Gastroesophageal sphincter (tissue), 4 donors: Measurements from ENCODE around the gene DROSHA. TPM values are rescaled to one million over a fixed set of nuclear protein-coding genes. Genes with fewer than 3 reads are reported as not detected.
"Not testable (repeated sequence)": the region's sequence is repeated elsewhere in the genome, so short reads cannot be mapped to it uniquely, and the experiment has no call there.

ENCODE experiments used
- ATAC-seq: fragments of 150-250 bp; one replicate; pipeline ENCODE4 v1.9.1; 2016; ENCODE audit warnings: mild to moderate bottlenecking, moderate library complexity
- H3K27ac ChIP-seq, 4 donors: fragments of 200-600 bp; sonication (generic) in 3 of 4; 1 replicate in 3 of 4; 2 replicates in 1 of 4; pipeline ENCODE4 v1.5.1; 2016 to 2019
- H3K27me3 ChIP-seq: fragments of 200-600 bp; sonication (generic); one replicate; pipeline ENCODE4 v1.5.1; 2019
- H3K36me3 ChIP-seq, 2 donors: fragments of 200-600 bp; sonication (generic); one replicate each; pipeline ENCODE4 v1.5.1; 2019; ENCODE audit warnings: control low read depth in 1 of 2
- H3K4me1 ChIP-seq, 3 donors: fragments of 200-600 bp; sonication (generic); 1 replicate in 2 of 3; 2 replicates in 1 of 3; pipeline ENCODE4 v1.5.1; 2016 to 2019; ENCODE audit warnings: control low read depth in 2 of 3
- H3K4me3 ChIP-seq, 2 donors: fragments of 200-600 bp; sonication (generic); one replicate each; pipeline ENCODE4 v1.5.1; 2019; ENCODE audit warnings: mild to moderate bottlenecking in 1 of 2, moderate library complexity in 1 of 2
- H3K9me3 ChIP-seq, 3 donors: fragments of 200-600 bp; sonication (generic); one replicate each; pipeline ENCODE4 v1.5.1; 2017 to 2019; ENCODE audit warnings: control low read depth in 2 of 3
- EP300 ChIP-seq: sonication (generic); formaldehyde crosslinking; IDR thresholded peaks from one replicate; pipeline ENCODE4 v1.6.1; 2017; ENCODE audit warnings: antibody characterized with exemption, mild to moderate bottlenecking
- POLR2A ChIP-seq, 2 donors: fragments of 450-650 bp; IDR thresholded peaks; one replicate each; pipeline ENCODE4 v1.6.1; 2017; ENCODE audit warnings: antibody characterized with exemption in 2 of 2, mild to moderate bottlenecking in 2 of 2, moderate library complexity in 1 of 2
- POLR2AphosphoS5 ChIP-seq: sonication (generic); formaldehyde crosslinking; IDR thresholded peaks from one replicate; pipeline ENCODE4 v1.6.1; 2017; ENCODE audit warnings: antibody characterized with exemption
- WGBS, 2 donors: methylation state at CpG; one replicate each; pipeline ENCODE4 v1.1.5; 2018; ENCODE audit warnings: low coverage in 1 of 2; 5-methylcytosine and 5-hydroxymethylcytosine counted together
- total RNA-seq, 4 donors: library from RNA; depleted of rRNA; stranded (reverse); fragments of >200 nt; gene quantifications; one replicate each; pipeline ENCODE4 v1.1.0, GENCODE V29; 2016
- TF ChIP-seq, protein P1 (sequence below), 4 experiments: fragments of 200-600 bp in 2 of 4; fragments of 450-650 bp in 2 of 4; sonication (generic) in 1 of 4; IDR thresholded peaks; one replicate each; pipeline ENCODE4 v1.5.1; 2017 to 2019; ENCODE audit warnings: antibody characterized with exemption in 4 of 4, mild to moderate bottlenecking in 2 of 4, moderate library complexity in 2 of 4

Gene DROSHA
- total RNA-seq, 4 donors from 2014 or later, result 22.4 to 38.0 (median 36.4) TPM

DNA sequence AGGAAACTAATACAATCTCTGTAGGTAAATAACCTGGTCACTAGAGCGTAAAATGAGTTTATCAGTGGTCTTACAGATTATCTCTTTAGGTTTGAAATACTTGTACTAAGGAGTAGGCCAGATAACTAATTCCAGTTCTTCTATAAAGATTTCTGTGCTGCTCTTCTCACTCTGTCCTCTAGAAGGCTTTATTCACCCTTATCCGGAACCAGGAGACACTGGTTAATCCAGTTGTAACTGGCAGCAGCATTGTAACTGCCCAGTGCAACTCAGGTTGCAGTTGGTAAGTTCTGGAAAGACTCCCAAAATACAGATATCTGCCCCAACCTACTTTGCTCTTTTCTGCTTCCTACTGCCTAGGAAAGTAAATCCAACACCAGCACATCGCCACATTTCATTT is 20.0 kb upstream of the DROSHA start:
- TF ChIP-seq POLR2A (IDR thresholded peaks at IDR 0.05) (no peak), EP300 (no peak), POLR2AphosphoS5 (no peak)
- TF ChIP-seq, protein P1, sequence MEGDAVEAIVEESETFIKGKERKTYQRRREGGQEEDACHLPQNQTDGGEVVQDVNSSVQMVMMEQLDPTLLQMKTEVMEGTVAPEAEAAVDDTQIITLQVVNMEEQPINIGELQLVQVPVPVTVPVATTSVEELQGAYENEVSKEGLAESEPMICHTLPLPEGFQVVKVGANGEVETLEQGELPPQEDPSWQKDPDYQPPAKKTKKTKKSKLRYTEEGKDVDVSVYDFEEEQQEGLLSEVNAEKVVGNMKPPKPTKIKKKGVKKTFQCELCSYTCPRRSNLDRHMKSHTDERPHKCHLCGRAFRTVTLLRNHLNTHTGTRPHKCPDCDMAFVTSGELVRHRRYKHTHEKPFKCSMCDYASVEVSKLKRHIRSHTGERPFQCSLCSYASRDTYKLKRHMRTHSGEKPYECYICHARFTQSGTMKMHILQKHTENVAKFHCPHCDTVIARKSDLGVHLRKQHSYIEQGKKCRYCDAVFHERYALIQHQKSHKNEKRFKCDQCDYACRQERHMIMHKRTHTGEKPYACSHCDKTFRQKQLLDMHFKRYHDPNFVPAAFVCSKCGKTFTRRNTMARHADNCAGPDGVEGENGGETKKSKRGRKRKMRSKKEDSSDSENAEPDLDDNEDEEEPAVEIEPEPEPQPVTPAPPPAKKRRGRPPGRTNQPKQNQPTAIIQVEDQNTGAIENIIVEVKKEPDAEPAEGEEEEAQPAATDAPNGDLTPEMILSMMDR (IDR thresholded peaks at IDR 0.05), result no peak
- H3K27me3 ChIP-seq, result no peaks in the 10 kb centered on the region
- no peak overlapping the region for H3K27ac ChIP-seq
- ATAC-seq, result no peak
- peaks cover 7 to 87% of the 10 kb centered on the region in 2 donors for H3K36me3 ChIP-seq
- whole genome bisulfite sequencing, 2 donors, result 89 to 91% methylated on average over 3 of the region's 3 CpGs
- no peaks in the 10 kb centered on the region for H3K9me3 ChIP-seq
- no peaks in the 10 kb centered on the region for H3K4me1 ChIP-seq
- no peak overlapping the region for H3K4me3 ChIP-seq

DNA sequence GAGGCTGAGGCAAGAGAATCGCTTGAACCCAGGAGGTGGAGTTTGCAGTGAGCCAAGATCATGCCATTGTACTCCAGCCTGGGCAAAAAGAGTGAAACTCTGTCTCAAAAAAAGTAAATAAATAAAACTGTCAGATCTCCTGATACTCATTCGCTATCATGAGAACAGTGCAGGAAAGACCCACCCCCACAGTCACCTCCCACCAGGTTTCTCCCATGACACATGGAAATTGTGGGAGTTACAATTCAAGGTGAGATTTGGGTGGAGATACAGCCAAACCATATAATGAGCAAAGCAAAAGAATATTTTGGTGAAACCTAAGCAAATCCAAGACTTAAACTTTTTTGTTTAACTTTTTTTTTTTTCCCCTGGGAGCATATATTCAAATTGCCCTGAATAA is 17.2 kb upstream of the DROSHA start:
- 86 to 100% methylated on average over 1 to 2 of the region's 2 CpGs for WGBS, 2 donors
- H3K27me3 ChIP-seq, result not testable (repeated sequence)
- H3K36me3 ChIP-seq, result peaks cover 7 to 87% of the 10 kb centered on the region in 2 donors

DNA sequence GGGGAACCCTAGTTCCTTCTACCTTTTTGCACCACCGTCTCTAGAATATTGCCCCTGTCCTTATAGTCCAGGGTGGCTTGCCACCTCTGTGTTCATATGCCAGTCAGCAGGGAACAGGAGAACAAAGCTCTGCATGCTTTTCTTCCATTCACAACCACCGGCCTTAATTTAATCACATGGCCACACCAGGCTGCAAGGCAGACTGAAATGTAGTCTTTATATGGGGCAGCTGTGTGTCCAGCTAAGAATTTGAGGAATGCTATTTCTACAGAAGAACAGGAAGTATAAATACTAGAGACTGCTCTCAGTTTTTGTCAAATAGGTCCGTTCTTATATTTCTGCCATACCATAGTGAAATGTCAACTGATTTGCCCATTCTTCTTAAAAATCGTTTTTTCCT is 6.0 kb upstream of the DROSHA start:
- peaks cover 5 to 13% (median 7%) of the 10 kb centered on the region in 3 donors for H3K4me1 ChIP-seq
- H3K27ac ChIP-seq, result no peak overlapping the region
- H3K4me3 ChIP-seq, result no peak overlapping the region
- TF ChIP-seq POLR2A (IDR thresholded peaks at IDR 0.05), result no peak
- TF ChIP-seq POLR2AphosphoS5, result no peak
- TF ChIP-seq, protein P1 (IDR thresholded peaks at IDR 0.05), result no peak
- TF ChIP-seq EP300, result no peak
- no peaks in the 10 kb centered on the region for H3K27me3 ChIP-seq
- no peak for ATAC-seq
- H3K9me3 ChIP-seq, result no peaks in the 10 kb centered on the region
- H3K36me3 ChIP-seq, result peaks cover 0 to 88% of the 10 kb centered on the region in 2 donors
- WGBS, 2 donors, result 53 to 55% methylated on average over 4 of the region's 4 CpGs

More for the DNA sequence above, 17.2 kb upstream of the DROSHA start:
- not testable (repeated sequence) for H3K27ac ChIP-seq, ATAC-seq, H3K9me3 ChIP-seq, H3K4me1 ChIP-seq, H3K4me3 ChIP-seq

DNA sequence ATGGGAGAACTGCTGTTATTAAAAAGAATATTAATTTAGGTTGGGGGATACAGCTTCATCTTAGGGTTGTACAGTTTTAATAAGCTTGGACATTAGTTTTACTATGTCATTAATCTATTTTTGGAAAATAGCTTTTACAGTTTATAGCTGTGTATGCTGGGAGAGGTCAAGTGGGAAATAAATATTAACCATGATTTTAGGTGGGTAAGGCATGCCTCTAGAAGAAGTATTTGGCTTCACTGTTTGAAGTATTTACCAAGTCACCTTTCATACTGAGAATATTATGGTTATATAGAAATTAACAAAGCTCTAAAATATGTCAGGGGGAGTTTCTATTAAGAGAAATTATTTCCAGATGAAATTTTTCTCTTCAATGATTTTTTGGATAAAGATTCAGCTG is 5.5 kb upstream of the DROSHA start:
- H3K36me3 ChIP-seq, result peaks cover 0 to 83% of the 10 kb centered on the region in 2 donors
- H3K27ac ChIP-seq, result no peak overlapping the region
- no peaks in the 10 kb centered on the region for H3K27me3 ChIP-seq
- H3K4me3 ChIP-seq, result no peak overlapping the region
- no peaks in the 10 kb centered on the region for H3K9me3 ChIP-seq
- TF ChIP-seq, protein P1 (IDR thresholded peaks at IDR 0.05), result no peak
- peaks cover 5 to 17% (median 7%) of the 10 kb centered on the region in 3 donors for H3K4me1 ChIP-seq
- ATAC-seq, result no peak

DNA sequence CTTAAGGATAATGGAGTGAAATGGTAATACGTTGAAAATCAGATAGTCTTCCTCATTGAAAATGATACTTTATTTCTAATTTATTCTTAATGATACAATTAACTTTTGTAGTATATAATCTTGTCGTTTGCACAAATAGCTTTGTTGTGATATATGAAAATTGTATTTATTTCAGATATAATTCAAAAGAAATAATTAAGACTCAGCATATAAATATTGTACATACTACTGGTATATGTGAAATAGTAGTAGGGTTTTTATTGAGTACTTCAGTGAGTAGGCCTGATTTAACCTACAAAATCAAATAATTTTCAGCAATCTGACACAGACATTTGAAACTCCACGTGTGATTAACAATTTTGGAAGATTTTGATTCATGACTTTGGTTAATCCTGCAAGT is 5.0 kb upstream of the DROSHA start:
- ATAC-seq, result no peak
- Histone ChIP-seq H3K27ac (no peak overlapping the region), H3K4me1 (peaks cover 5 to 17% (median 7%) of the 10 kb centered on the region in 3 donors), H3K9me3 (no peaks in the 10 kb centered on the region), H3K4me3 (no peak overlapping the region), H3K27me3 (no peaks in the 10 kb centered on the region), H3K36me3 (peaks cover 0 to 79% of the 10 kb centered on the region in 2 donors)
- 69 to 79% methylated on average over 3 of the region's 3 CpGs for WGBS, 2 donors
- TF ChIP-seq POLR2AphosphoS5, result no peak
- TF ChIP-seq, protein P1 (IDR thresholded peaks at IDR 0.05), result no peak
- no peak for TF ChIP-seq POLR2A (IDR thresholded peaks at IDR 0.05)
- TF ChIP-seq EP300, result no peak
